Cerebellar nuclear complex (tissue), 1 donor: Measurements from ENCODE around the gene GABRB2.

Experiments
- DNase-seq, 2 experiments: peaks; one replicate each; lab custom pipeline; 2025; lab: John Stamatoyannopoulos, UW

The GABRB2 gene

GRCh38 chr5:161387121-161387520, 159.4 kb downstream of the GABRB2 start:
- no peak for DNase-seq

DNA sequence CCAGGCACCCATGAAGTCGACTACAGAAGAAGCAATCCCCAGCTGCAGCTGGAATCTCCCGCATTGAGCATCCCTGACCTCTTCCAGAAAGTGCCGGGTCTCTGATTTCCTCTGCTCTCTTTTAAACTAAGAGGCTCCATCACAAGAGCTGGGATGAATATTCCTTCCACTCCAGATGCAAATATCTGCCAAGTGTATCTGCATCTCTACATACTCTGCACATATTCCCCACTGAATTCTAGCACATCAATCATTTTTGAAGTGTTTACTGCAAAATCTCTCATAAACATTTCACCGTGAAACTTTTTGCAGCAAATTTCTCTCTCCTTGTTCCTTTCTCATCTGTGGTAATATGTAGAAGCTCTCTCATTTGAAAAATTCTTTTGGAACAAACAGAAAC, 161.5 kb downstream of the GABRB2 start:
- no peak for DNase-seq

DNA sequence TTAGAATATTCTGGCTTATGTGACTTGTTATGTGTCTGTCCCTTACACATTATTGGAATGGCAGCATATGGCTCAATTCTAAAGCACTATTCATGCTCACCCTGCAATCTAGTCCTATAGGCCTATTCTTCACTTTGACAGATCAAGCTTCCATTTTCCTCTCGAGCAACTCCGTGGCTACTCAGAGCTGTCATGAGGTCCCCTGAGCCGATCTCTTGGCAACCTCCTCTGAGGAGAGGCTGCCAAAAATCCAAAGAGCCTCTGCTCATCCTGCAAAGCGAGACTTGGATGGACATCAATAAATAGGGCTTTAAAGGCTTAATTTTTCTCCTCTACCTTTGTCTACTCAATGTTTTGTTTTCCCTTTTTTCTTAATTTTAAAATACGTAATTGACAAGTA, 163.8 kb downstream of the GABRB2 start:
- DNase-seq = peak; percentile 64 to 86

DNA sequence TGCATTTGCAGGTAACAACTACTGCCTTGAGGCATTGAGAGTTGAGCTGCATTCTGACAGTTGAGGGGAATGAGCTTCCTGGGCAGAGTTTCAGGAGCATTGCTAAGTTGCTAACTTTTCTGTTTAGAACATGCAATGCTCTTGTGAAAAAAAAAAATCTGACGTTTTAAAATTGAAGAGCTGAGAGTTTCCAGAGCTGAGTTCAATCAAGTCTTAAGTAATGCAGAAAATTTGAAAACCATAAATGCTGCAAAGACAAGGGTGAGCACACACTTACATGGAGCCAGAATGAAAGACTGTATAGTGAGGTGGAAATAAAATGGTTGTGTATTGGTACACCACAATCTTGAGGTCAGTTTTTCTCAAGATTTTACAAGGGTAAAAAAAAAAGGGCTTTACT, 166.0 kb downstream of the GABRB2 start:
- DNase-seq = no peak

- peak in 1 of 2 experiments; percentile 55 for DNase-seq
Observed at GRCh38 chr5:161378701-161379100, 167.8 kb downstream of the GABRB2 start.

GRCh38 chr5:161376034-161376433, 170.5 kb downstream of the GABRB2 start:
- no peak for DNase-seq

DNA sequence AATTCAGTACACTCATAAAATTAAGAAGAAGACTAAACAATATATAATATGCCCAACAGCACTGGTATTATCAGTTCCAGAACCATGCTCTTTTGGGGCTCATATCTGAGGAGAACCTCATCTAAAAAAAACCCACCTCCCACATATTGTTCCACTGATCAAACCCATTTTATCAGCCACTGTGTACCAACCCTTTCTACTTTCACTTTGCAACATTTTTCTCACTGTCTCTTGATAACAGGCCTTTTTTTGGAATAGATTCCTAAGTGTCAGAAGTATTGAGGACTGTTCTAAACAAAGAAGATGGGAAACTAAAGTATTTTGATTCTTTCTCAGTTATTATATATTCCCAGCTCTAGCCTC, 173.2 kb downstream of the GABRB2 start:
- DNase-seq = no peak

- DNase-seq = peak in 1 of 2 experiments; percentile 30
Observed at GRCh38 chr5:161372682-161373344, 173.7 kb downstream of the GABRB2 start.

GRCh38 chr5:161369022-161369421, 177.5 kb downstream of the GABRB2 start:
- no peak for DNase-seq

DNA sequence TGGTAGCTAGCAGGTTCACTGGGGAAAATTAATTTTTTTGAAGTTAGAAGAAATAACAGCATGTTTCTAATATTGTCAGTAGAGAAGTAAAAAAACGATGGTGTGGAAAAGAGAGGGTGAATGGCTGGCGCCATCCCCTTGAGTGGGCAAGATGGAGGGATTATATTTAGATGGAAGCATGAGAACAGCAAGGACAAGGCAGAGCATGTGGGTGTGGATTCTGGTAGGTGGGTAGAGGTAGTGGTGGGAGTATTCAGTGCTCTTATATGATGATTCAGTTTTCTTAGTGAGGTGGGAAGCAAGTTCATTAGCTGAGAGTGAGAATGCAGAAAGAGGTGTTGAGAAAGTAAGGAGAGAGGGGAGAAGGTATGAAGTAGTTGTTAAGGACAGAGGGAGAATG, 188.1 kb downstream of the GABRB2 start:
- no peak for DNase-seq

GRCh38 chr5:161344234-161344633, 202.3 kb downstream of the GABRB2 start:
- DNase-seq = no peak

- peak in 1 of 2 experiments; percentile 20 for DNase-seq
Observed at GRCh38 chr5:161342886-161343285, 203.6 kb downstream of the GABRB2 start.

- no peak for DNase-seq
Observed at GRCh38 chr5:161340012-161340411, 206.5 kb downstream of the GABRB2 start.

DNA sequence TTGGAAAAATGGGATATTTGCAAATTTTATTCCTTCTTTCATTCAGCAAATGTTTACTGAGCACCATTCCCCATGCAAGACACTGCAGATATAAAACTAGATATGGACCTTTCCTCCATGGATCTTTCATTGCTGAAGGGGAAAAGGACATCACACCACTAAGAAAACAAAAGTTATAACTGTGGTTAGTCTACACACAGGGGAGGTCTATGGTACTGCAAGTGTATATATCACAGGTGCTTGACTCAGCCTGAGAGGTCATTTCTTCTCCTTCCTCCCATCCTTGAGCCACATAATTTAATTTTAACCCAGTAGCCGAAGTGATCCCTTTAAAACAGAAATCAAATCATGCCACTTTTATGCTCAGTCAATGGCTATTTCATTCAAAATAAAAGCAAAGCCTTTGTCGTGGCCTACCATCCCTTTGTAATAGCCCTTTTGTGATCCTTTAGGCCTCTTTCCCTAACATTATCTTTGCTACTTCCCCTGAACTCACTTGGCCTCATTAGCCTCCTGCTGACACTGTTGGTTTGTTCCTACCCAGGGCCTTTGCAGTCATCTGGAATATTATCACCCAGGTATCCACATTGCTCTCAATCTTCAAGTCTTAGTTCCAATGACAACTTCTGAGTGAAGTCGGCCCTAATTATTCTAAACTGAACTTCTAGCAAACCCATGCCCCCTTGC, 213.2 kb downstream of the GABRB2 start:
- no peak for DNase-seq

DNA sequence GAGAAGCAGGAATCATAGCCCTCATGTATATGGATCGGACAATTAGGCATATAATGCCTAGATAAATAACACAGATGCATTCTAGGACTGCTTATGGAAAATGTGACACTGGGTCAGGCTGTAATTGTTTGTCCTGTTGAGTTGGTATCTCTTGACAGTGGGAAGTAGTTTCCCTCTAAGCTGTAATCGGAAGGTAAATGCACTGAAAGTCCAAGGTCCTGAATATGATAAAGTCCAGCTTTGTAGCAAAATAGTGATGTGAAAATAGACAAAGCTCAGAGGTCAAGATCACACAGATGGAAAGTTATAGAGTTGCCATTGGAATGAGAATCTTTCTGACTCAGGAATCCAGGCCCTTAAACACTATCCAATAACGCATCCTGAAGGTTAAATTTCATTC, 214.2 kb downstream of the GABRB2 start:
- no peak for DNase-seq

DNA sequence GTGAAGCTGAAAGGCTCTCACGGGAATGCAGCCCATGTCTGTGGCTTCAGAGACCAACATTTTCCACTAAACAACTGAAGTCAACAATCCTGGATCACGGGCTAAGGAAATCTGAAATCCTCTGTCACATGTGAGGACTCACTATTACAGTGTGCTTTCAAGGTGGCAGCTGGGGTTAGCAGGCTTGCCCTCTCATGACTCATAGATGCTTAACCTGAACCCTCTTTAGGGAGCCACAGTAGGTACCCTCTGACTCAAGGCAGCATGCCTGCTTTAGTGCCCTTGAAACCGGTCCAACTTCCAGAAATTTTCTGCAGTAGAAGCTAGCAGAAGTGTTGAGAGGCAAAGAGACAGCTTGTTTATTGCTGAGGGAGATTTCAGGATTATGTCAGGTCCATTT, 232.5 kb downstream of the GABRB2 start:
- DNase-seq = no peak

GRCh38 chr5:161312882-161313281, 233.6 kb downstream of the GABRB2 start:
- DNase-seq = peak in 1 of 2 experiments; percentile 43

GRCh38 chr5:161311965-161312364, 234.6 kb downstream of the GABRB2 start:
- no peak for DNase-seq

GRCh38 chr5:161311146-161311708, 235.3 kb downstream of the GABRB2 start:
- no peak for DNase-seq

- peak in 1 of 2 experiments; percentile 71 for DNase-seq
Observed at GRCh38 chr5:161306351-161306995, 240.1 kb downstream of the GABRB2 start.

GRCh38 chr5:161305601-161306000, 240.9 kb downstream of the GABRB2 start:
- DNase-seq = peak; percentile 51 to 57

DNA sequence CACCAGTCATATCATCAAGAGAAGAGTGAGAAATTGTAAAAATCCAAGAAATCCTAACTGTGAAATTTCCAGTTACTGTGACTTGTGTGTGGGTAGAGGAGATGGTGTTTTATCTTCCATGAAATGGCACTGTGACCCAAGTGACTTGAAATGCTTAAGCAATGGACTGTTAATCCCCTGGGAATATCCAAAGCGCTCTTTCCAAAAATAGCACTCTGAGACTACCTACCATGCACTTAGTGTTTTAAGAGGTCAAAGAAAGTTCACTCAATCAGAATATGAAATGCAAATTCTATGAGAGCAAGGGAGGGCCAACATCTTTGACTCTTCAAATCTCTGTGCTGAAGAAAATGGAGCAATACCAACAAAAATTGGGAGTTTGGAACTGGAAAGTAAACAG, 244.0 kb downstream of the GABRB2 start:
- DNase-seq = no peak

- DNase-seq = no peak
Observed at GRCh38 chr5:161301586-161301985, 244.9 kb downstream of the GABRB2 start.
